ENCODE measurements around the gene CLSTN2. TPM values are rescaled to one million over a fixed set of nuclear protein-coding genes. Genes with fewer than 3 reads are reported as not detected.

The CLSTN2 gene
- total RNA-seq, 1 experiment from 2014 or later: 0.02 TPM

DNA sequence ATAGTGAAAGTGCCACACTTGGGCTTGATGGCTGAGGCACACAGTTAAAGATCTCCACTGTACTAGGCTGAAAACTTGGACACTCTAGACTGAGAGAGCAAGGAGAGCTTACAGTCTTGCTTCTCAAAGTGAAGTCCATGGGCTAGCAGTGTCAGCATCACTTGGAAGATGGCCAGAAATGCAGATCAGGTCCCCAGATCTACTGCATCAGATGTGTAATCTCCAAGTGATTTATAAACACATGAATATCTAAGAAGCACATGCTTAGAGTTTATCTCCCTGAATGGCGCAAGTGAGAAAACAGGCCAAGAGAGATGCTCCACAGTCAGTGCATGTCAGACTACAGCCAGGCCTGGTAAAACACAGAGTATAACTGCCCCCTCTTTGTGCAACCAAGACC, 308.6 kb downstream of the CLSTN2 start:
- BruUV-seq (replicated peaks): no TSS peak

More for the DNA sequence above, 308.6 kb downstream of the CLSTN2 start:
- H3K4me1 ChIP-seq (ENCODE audit: control insufficient read depth in 1 of 2, insufficient read depth in 2 of 2, low read length in 2 of 2): no peaks in the 10 kb centered on the region
- H3K9ac ChIP-seq (ENCODE audit: low read length): no peak overlapping the region
- ChIA-PET CTCF (no interaction called here), RAD21 (ENCODE audit: low non-redundant PET in 1 of 2, low total read pairs in 2 of 2, uncharacterized antibody in 2 of 2, unreplicated experiment in 2 of 2) (no interaction called here), POLR2A (no interaction called here)
- H3K9me3 ChIP-seq (ENCODE audit: control insufficient read depth in 1 of 2, insufficient read depth in 1 of 2, low read depth in 1 of 2, low read length in 2 of 2): no peaks in the 10 kb centered on the region
- intact Hi-C loops (cut with micrococcal nuclease): no loop called here
- peaks cover 9% of the 10 kb centered on the region; the same call in 1 of the 2 replicates for H3K27me3 ChIP-seq (ENCODE audit: insufficient read depth, low read length)
- H3K4me3 ChIP-seq (replicated peaks in 1 of 2; ENCODE audit: low read depth in 1 of 2, low read length in 2 of 2): no peak overlapping the region
- no peak for DNase-seq (ENCODE audit: low read depth, low spot score)
- no peak for ATAC-seq
- no peaks in the 10 kb centered on the region for H3K79me2 ChIP-seq (ENCODE audit: insufficient read depth, low read length)
- H2AFZ ChIP-seq (ENCODE audit: low read depth, low read length, poor library complexity, severe bottlenecking): no peak overlapping the region
- no peak overlapping the region for H3K27ac ChIP-seq (ENCODE audit: low read depth, low read length)
- H3K36me3 ChIP-seq (ENCODE audit: control insufficient read depth in 1 of 2, insufficient read depth in 2 of 2, low read length in 2 of 2): no peaks in the 10 kb centered on the region
- H3K4me2 ChIP-seq (ENCODE audit: low read length): no peak overlapping the region
- no peaks in the 10 kb centered on the region for H4K20me1 ChIP-seq (ENCODE audit: insufficient read depth)
- no peaks in the 10 kb centered on the region for H3K9me2 ChIP-seq (ENCODE audit: insufficient read depth)
- TF ChIP-seq, protein P1, sequence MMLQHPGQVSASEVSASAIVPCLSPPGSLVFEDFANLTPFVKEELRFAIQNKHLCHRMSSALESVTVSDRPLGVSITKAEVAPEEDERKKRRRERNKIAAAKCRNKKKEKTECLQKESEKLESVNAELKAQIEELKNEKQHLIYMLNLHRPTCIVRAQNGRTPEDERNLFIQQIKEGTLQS (IDR thresholded peaks at IDR 0.05): no peak
- TF ChIP-seq ZFX (IDR thresholded peaks at IDR 0.05): no peak
- no peak for TF ChIP-seq YY1 (IDR thresholded peaks at IDR 0.05; ENCODE audit: extremely low read depth, insufficient replicate concordance, low read depth, low read length)
- TF ChIP-seq CBX3 (IDR thresholded peaks at IDR 0.05; ENCODE audit: low read depth): no peak
- no peak for TF ChIP-seq EZH2phosphoT487 (IDR thresholded peaks at IDR 0.05; ENCODE audit: borderline replicate concordance)
- no peak for TF ChIP-seq EGR1 (IDR thresholded peaks at IDR 0.05; ENCODE audit: low read depth)
- TF ChIP-seq SP1 (IDR thresholded peaks at IDR 0.05; ENCODE audit: low read depth): no peak
- no peak for TF ChIP-seq REST (IDR thresholded peaks at IDR 0.05; ENCODE audit: low read depth)
- no peak for TF ChIP-seq MAX (IDR thresholded peaks at IDR 0.05)
- no peak for TF ChIP-seq RAD21 (IDR thresholded peaks at IDR 0.05; ENCODE audit: low read depth)
- TF ChIP-seq, protein P2, sequence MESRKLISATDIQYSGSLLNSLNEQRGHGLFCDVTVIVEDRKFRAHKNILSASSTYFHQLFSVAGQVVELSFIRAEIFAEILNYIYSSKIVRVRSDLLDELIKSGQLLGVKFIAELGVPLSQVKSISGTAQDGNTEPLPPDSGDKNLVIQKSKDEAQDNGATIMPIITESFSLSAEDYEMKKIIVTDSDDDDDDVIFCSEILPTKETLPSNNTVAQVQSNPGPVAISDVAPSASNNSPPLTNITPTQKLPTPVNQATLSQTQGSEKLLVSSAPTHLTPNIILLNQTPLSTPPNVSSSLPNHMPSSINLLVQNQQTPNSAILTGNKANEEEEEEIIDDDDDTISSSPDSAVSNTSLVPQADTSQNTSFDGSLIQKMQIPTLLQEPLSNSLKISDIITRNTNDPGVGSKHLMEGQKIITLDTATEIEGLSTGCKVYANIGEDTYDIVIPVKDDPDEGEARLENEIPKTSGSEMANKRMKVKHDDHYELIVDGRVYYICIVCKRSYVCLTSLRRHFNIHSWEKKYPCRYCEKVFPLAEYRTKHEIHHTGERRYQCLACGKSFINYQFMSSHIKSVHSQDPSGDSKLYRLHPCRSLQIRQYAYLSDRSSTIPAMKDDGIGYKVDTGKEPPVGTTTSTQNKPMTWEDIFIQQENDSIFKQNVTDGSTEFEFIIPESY (IDR thresholded peaks at IDR 0.05; ENCODE audit: extremely low read depth, insufficient replicate concordance, low read length): no peak
- TF ChIP-seq POLR2A (IDR thresholded peaks at IDR 0.05; ENCODE audit: borderline replicate concordance, extremely low read depth, insufficient read depth, insufficient read length): no peak
- no peak for TF ChIP-seq JUND (IDR thresholded peaks at IDR 0.05)
- TF ChIP-seq EZH2 (IDR thresholded peaks at IDR 0.05): no peak

All from HCT116 (cell line).